Measurements from ENCODE around the gene TST.

Gene TST

DNA sequence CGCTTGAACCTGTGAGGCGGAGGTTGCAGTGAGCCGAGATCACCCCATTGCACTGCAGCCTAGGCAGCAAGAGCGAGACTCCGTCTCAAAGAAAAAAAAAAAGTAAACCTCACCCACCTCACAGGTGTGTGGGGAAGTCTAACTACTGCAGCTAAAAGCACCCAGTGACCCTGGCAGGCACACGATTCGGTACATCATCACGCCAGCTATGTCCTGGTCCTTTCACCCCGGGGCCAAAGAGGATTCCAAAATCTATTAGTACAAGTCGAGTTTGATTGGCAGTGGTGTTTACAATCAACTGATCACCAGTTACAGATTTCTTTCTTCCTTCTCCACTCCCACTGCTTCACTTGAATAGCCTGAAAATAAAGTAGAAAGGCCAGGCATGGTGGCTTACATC, 6.3 kb downstream of the TST start:
- Histone ChIP-seq H3K27me3 (no peaks in the 10 kb centered on the region), H3K4me3 (no peak overlapping the region), H3K9me3 (no peaks in the 10 kb centered on the region), H3K27ac (no peak overlapping the region), H3K36me3 (peaks cover 0 to 15% (median 0%) of the 10 kb centered on the region in 3 donors), H3K4me1 (peaks cover 0 to 20% (median 14%) of the 10 kb centered on the region in 4 donors)
- intact Hi-C loops (cut with DNase I; ENCODE audit: low total_unique reads), result no loop called here
- TF ChIP-seq, protein P1, sequence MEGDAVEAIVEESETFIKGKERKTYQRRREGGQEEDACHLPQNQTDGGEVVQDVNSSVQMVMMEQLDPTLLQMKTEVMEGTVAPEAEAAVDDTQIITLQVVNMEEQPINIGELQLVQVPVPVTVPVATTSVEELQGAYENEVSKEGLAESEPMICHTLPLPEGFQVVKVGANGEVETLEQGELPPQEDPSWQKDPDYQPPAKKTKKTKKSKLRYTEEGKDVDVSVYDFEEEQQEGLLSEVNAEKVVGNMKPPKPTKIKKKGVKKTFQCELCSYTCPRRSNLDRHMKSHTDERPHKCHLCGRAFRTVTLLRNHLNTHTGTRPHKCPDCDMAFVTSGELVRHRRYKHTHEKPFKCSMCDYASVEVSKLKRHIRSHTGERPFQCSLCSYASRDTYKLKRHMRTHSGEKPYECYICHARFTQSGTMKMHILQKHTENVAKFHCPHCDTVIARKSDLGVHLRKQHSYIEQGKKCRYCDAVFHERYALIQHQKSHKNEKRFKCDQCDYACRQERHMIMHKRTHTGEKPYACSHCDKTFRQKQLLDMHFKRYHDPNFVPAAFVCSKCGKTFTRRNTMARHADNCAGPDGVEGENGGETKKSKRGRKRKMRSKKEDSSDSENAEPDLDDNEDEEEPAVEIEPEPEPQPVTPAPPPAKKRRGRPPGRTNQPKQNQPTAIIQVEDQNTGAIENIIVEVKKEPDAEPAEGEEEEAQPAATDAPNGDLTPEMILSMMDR (IDR thresholded peaks at IDR 0.05), result no peak
- DNase-seq, result no peak

DNA sequence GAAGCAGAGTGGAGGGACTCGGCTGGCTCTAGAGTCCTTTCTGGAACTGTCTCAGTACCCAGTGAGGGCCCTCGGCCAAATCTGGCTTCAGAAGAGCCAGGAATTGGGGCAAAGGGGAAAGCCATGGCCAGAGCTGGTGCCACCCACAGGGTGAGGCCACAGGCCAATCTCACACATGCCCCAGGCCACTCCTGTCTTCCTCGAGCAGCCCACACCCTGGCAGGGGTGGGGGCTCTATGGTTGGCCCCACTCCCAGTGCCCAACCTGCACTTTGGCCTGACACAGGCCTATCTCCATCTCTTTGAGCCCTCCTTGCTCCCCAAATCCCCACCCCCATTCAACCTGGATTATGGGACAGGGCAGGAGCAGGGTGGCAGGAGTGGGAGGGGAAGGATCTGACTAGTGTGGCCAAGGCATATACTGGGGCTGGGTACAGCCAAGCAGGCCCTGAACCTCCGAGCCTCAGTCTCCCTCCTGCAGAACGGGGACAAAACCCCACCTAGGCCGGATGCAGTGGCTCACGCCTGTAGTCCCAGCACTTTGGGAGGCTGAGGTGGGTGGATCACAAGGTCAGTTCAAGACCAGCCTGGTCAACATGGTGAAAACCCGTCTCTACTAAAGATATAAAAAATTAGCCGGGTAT, 6.9 kb downstream of the TST start:
- TF ChIP-seq, protein P1 (IDR thresholded peaks at IDR 0.05), result no peak
- H3K36me3 ChIP-seq, result peaks cover 0 to 13% (median 0%) of the 10 kb centered on the region in 3 donors
- intact Hi-C loops (cut with DNase I; ENCODE audit: low total_unique reads), result no loop called here
- no peak for DNase-seq
- no peak overlapping the region for H3K27ac ChIP-seq
- no peak overlapping the region for H3K4me3 ChIP-seq
- H3K27me3 ChIP-seq, result no peaks in the 10 kb centered on the region
- H3K4me1 ChIP-seq, result peaks cover 0 to 14% (median 9%) of the 10 kb centered on the region in 4 donors
- no peaks in the 10 kb centered on the region for H3K9me3 ChIP-seq

DNA sequence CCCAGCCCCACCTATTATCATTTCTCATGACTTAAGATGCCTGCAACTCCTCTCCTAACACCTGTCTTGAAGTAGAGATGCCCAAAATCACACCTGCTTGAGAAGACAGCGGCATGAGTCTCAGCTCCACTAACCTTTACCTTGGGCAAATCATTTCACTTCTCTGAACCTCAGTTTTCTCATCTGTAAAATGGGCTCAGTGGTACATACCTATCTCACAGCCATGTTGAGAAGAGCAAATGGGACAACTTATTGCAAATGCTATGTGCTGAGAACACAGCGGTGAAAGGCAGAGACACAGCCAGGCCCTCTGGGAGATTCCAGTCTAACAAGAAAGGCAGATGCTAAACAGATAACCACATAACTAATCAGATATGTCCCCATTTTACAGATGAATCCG, 7.8 kb downstream of the TST start:
- H3K9me3 ChIP-seq, result no peaks in the 10 kb centered on the region
- TF ChIP-seq, protein P1 (IDR thresholded peaks at IDR 0.05), result no peak
- H3K4me1 ChIP-seq, result peaks cover 0 to 6% (median 3%) of the 10 kb centered on the region in 4 donors
- H3K4me3 ChIP-seq, result no peak overlapping the region
- DNase-seq, result no peak
- H3K27me3 ChIP-seq, result no peaks in the 10 kb centered on the region
- H3K36me3 ChIP-seq, result peaks cover 0 to 5% (median 0%) of the 10 kb centered on the region in 3 donors
- intact Hi-C loops (cut with DNase I; ENCODE audit: low total_unique reads), result no loop called here
- no peak overlapping the region for H3K27ac ChIP-seq

DNA sequence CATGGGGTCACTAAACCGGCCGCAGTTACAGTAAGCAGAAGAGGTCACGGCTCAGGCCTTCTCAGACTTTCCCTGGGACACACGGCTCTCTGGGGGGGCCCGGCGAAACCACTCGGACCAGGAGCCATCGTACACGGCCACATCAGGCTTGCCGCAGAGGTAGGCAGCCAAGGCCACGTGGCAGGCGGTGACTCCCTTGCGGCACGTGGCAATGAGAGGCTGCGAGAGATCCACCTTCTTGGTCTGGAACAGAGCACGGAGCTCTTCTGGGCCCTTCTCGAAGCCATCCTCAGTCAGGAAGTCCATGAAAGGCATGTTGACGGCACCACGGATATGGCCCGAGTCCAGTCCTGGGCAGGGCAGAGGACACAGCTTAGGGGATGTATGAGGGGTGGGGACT, 8.3 kb downstream of the TST start:
- H3K4me1 ChIP-seq, result peaks cover 0 to 6% (median 3%) of the 10 kb centered on the region in 4 donors
- no peak overlapping the region for H3K27ac ChIP-seq
- no peaks in the 10 kb centered on the region for H3K9me3 ChIP-seq
- peaks cover 0 to 5% (median 0%) of the 10 kb centered on the region in 3 donors for H3K36me3 ChIP-seq
- intact Hi-C loops (cut with DNase I; ENCODE audit: low total_unique reads), result no loop called here
- H3K4me3 ChIP-seq, result no peak overlapping the region
- H3K27me3 ChIP-seq, result no peaks in the 10 kb centered on the region
- TF ChIP-seq, protein P1 (IDR thresholded peaks at IDR 0.05), result no peak
- no peak for DNase-seq

DNA sequence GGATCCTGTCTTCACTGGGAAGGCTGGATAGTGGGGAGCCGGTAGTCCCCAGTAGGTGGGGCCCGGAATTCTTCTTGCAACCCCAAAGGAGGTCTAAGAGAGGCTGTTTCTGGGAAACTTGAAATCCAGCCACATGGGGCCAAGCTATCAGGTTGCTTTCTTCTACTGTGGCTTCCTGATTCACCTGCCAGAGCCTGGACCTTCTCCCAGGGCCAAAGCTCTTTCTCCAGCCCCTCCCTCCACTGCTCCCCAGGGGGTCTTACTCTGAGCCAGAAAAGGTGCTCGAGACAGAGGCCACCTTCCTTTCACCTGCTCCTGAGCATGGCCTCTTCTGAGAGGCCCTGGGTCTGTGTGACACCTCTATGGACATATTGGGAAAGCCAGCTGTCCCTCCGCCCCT, 9.1 kb downstream of the TST start:
- no peak for DNase-seq
- Histone ChIP-seq H3K9me3 (no peaks in the 10 kb centered on the region), H3K4me3 (no peak overlapping the region), H3K4me1 (peaks cover 0 to 6% (median 3%) of the 10 kb centered on the region in 4 donors), H3K27ac (no peak overlapping the region), H3K36me3 (peaks cover 0 to 5% (median 0%) of the 10 kb centered on the region in 3 donors), H3K27me3 (no peaks in the 10 kb centered on the region)
- TF ChIP-seq, protein P1 (IDR thresholded peaks at IDR 0.05), result no peak
- intact Hi-C loops (cut with DNase I; ENCODE audit: low total_unique reads), result no loop called here
